ENCODE measurements around the gene MMS22L.

DNA sequence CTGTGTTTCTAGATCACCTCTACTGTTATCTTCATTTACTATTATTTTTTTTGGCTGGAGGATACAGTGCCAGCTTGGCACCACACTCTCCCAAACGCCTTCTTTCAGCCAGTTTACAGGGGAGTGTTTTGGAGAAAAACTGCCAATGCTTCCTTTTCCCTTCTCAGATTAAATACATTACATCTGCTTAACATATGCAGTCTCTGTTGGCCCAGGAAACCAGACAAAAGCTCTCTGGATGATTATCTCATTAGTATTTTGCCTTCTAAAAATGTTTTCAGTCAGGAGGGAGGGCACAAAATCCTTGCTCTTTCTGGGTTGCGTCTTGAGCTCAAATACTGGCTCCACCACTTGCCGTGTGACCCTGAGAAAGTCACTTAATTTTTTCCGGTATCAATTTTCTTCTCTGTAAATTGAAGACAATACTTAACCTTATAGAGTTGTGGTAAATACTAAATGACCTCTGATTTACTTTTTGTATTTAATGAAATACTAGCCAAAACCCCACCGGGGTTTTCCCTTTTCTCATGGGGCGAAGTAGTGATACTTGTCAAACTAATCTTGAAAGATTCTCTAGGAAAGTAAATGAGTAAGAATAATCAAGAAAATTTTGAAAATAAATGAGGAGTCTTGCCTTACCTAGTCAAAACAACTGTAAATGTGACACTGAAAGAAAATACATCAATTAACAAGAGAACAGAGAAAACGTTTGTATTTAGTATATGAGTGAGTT is 146.2 kb downstream of the MMS22L start:
- no peak for TF ChIP-seq POLR2A (IDR thresholded peaks at IDR 0.05)
- TF ChIP-seq, protein P1, sequence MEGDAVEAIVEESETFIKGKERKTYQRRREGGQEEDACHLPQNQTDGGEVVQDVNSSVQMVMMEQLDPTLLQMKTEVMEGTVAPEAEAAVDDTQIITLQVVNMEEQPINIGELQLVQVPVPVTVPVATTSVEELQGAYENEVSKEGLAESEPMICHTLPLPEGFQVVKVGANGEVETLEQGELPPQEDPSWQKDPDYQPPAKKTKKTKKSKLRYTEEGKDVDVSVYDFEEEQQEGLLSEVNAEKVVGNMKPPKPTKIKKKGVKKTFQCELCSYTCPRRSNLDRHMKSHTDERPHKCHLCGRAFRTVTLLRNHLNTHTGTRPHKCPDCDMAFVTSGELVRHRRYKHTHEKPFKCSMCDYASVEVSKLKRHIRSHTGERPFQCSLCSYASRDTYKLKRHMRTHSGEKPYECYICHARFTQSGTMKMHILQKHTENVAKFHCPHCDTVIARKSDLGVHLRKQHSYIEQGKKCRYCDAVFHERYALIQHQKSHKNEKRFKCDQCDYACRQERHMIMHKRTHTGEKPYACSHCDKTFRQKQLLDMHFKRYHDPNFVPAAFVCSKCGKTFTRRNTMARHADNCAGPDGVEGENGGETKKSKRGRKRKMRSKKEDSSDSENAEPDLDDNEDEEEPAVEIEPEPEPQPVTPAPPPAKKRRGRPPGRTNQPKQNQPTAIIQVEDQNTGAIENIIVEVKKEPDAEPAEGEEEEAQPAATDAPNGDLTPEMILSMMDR (IDR thresholded peaks at IDR 0.05), result no peak
